CD14-positive monocyte (primary cell): Measurements from ENCODE around the gene CMSS1. TPM values are rescaled to one million over a fixed set of nuclear protein-coding genes. Genes with fewer than 3 reads are reported as not detected.
A peak's percentile ranks its signal among the peaks of the same experiment; 100 is the strongest.

Experiments
- DNase-seq, 3 donors: peaks; one replicate each; pipeline ENCODE4 v3.0.0-alpha.2; 2011 to 2022
- H2AFZ ChIP-seq: 2 replicates; pipeline ENCODE4 v1.6.0; 2012; ENCODE audit warnings: mild to moderate bottlenecking, low read depth, low read length, inconsistent platforms; ENCODE audit not compliant: insufficient read depth, poor library complexity, severe bottlenecking
- H3K27ac ChIP-seq, 2 donors: 1 replicate in 1 of 2; 2 replicates in 1 of 2; pipeline ENCODE4 v1.5.1; 2012 to 2013; ENCODE audit warnings: low read length in 2 of 2, control low read depth in 1 of 2, inconsistent platforms in 1 of 2, low read depth in 1 of 2, mild to moderate bottlenecking in 1 of 2
- H3K27me3 ChIP-seq, 2 donors: one replicate each; pipeline versions ENCODE4 v1.6.0 to v1.6.1; 2011 to 2013; ENCODE audit warnings: low read length in 2 of 2; ENCODE audit not compliant: control insufficient read depth in 2 of 2, insufficient read depth in 2 of 2
- H3K36me3 ChIP-seq, 2 donors: replicated peaks in 1 of 2; 1 replicate in 1 of 2; 2 replicates in 1 of 2; pipeline versions ENCODE4 v1.5.1 to v1.6.1; 2012 to 2013; ENCODE audit warnings: low read length in 2 of 2, control low read depth in 1 of 2, inconsistent platforms in 1 of 2, mild to moderate bottlenecking in 1 of 2; ENCODE audit not compliant: insufficient read depth in 2 of 2, control insufficient read depth in 1 of 2
- H3K4me1 ChIP-seq, 2 donors: 1 replicate in 1 of 2; 2 replicates in 1 of 2; pipeline versions ENCODE4 v1.5.1 to v1.6.1; 2012 to 2013; ENCODE audit warnings: low read length in 2 of 2, control low read depth in 1 of 2, inconsistent platforms in 1 of 2, mild to moderate bottlenecking in 1 of 2, moderate library complexity in 1 of 2; ENCODE audit not compliant: insufficient read depth in 2 of 2, control insufficient read depth in 1 of 2
- H3K4me2 ChIP-seq: replicated peaks from 2 replicates; pipeline ENCODE3; 2012; ENCODE audit warnings: low read length, moderate library complexity, mild to moderate bottlenecking; ENCODE audit not compliant: poor library complexity, severe bottlenecking; ENCODE audit errors: extremely low read depth
- H3K4me3 ChIP-seq, 3 experiments: fragments of 200-600 bp in 1 of 3; sonication (generic) in 1 of 3; replicated peaks in 1 of 3; 1 replicate in 2 of 3; 2 replicates in 1 of 3; pipeline ENCODE4 v1.5.1; 2011 to 2013; ENCODE audit warnings: low read length in 3 of 3, mild to moderate bottlenecking in 3 of 3, control low read depth in 2 of 3, low read depth in 2 of 3, inconsistent platforms in 1 of 3, moderate library complexity in 1 of 3
- H3K79me2 ChIP-seq: 2 replicates; pipeline ENCODE4 v1.6.0; 2012; ENCODE audit warnings: mild to moderate bottlenecking, control low read depth, inconsistent platforms, low read length, moderate library complexity; ENCODE audit not compliant: insufficient read depth
- H3K9ac ChIP-seq: 2 replicates; pipeline ENCODE4 v1.6.0; 2017; ENCODE audit warnings: low read length, mild to moderate bottlenecking; ENCODE audit not compliant: insufficient read depth, poor library complexity, severe bottlenecking
- H3K9me3 ChIP-seq, 2 donors: replicated peaks in 1 of 2; 1 replicate in 1 of 2; 2 replicates in 1 of 2; pipeline versions ENCODE4 v1.5.1 to v1.6.1; 2012 to 2013; ENCODE audit warnings: low read length in 2 of 2, control low read depth in 1 of 2; ENCODE audit not compliant: control insufficient read depth in 1 of 2, insufficient read depth in 1 of 2
- H4K20me1 ChIP-seq: 2 replicates; pipeline ENCODE4 v1.6.0; 2012; ENCODE audit warnings: mild to moderate bottlenecking, low read length, control low read depth, moderate library complexity; ENCODE audit not compliant: insufficient read depth
- H3K27ac Mint-ChIP-seq, 7 donors: one replicate each; pipeline ENCODE4 v1.8.0; 2020; ENCODE audit warnings: mild to moderate bottlenecking in 7 of 7, mixed read lengths in 7 of 7, moderate library complexity in 6 of 7, inconsistent platforms in 2 of 7
- H3K27me3 Mint-ChIP-seq, 3 donors: one replicate each; pipeline ENCODE4 v1.8.0; 2021 to 2022; ENCODE audit warnings: low read depth in 3 of 3, mild to moderate bottlenecking in 3 of 3, mixed read lengths in 3 of 3, moderate library complexity in 3 of 3, inconsistent platforms in 1 of 3
- H3K36me3 Mint-ChIP-seq, 2 donors: one replicate each; pipeline ENCODE4 v1.8.0; 2020; ENCODE audit warnings: mixed read lengths in 2 of 2, inconsistent platforms in 1 of 2, mild to moderate bottlenecking in 1 of 2
- H3K4me1 Mint-ChIP-seq: one replicate; pipeline ENCODE4 v1.8.0; 2020; ENCODE audit warnings: mild to moderate bottlenecking, mixed read lengths
- H3K4me3 Mint-ChIP-seq, 2 donors: one replicate each; pipeline ENCODE4 v1.8.0; 2020; ENCODE audit warnings: mild to moderate bottlenecking in 2 of 2, mixed read lengths in 2 of 2, moderate library complexity in 1 of 2
- H3K9me3 Mint-ChIP-seq, 7 donors: one replicate each; pipeline ENCODE4 v1.8.0; 2020 to 2022; ENCODE audit warnings: mixed read lengths in 7 of 7, mild to moderate bottlenecking in 6 of 7, moderate library complexity in 6 of 7, inconsistent platforms in 2 of 7
- CTCF ChIP-seq: fragments of 200-600 bp; IDR thresholded peaks from one replicate; pipeline ENCODE4 v1.8.0; 2022; ENCODE audit warnings: antibody characterized with exemption, mild to moderate bottlenecking
- WGBS: methylation state at CpG from one replicate; pipeline ENCODE4 v1.1.5; 2013; ENCODE audit warnings: missing lambda C conversion rate; ENCODE audit not compliant: insufficient coverage; 5-methylcytosine and 5-hydroxymethylcytosine counted together
- intact Hi-C, 2 donors: fragments of 100-400 bp; cut with micrococcal nuclease; formaldehyde crosslinking; loops; one replicate each; pipeline versions ENCODE4 v1.15.0 to v1.15.1; 2023
- polyA plus RNA-seq, 3 donors: library from polyadenylated mRNA; depleted of rRNA in 1 of 3; unstranded in 2 of 3; stranded (reverse) in 1 of 3; fragments of 300-500 nt in 2 of 3; fragments of >200 nt in 1 of 3; fragmentation: Illumina TruSeq in 2 of 3; gene quantifications; 1 replicate in 2 of 3; 2 replicates in 1 of 3; pipeline ENCODE4 v1.2.3, GENCODE V29; 2012 to 2021

CMSS1 gene
- polyA plus RNA-seq, 3 donors, result 1.1 to 3.6 (median 2.2) TPM

DNA sequence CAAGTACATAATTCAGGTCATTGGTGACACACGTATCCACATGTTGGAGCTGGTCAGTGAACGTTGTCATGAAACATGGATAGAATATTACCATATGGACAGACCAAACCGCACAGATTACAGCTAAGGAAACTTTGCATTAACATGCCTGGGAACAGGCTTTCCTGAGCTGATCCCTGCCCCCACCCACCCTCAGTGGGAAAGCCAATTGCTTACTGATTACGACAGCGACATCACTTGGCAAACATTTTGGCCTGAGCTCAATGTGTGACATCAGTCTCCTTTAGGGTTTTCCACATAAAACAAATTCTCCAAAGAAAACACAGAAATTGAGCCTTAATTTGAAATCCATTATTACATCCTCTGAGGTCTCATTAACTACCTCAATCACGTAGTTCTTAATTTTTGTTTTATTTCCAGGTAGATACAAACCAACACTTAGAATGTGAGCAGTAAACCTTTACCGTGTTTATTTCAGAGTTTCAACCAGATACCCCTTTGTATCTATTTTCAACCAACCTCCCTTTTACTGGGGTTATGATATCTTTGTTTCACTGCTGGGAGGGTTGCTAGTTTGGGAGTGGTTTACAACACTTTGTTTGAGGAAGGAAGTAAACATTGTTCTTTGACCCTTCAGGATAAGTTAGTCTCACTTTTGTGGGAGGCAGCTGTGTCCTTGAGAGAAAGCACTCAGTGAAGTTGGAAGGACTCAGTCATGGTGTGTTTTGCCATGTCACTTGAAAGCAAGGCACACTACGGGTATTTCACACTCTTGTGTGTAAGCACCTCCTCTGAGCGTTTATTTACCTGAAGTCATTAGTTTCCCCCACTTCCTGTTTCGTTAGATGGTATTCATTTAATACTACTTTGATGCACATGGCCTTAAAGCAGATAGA is 103.1 kb downstream of the CMSS1 start:
- H3K27ac Mint-ChIP-seq, result peak overlapping the region in 4 of 7 donors; percentile 15 to 75 (median 31)
- no peaks in the 10 kb centered on the region for H3K27me3 Mint-ChIP-seq
- peak overlapping the region; percentile 2 for H3K9ac ChIP-seq

DNA sequence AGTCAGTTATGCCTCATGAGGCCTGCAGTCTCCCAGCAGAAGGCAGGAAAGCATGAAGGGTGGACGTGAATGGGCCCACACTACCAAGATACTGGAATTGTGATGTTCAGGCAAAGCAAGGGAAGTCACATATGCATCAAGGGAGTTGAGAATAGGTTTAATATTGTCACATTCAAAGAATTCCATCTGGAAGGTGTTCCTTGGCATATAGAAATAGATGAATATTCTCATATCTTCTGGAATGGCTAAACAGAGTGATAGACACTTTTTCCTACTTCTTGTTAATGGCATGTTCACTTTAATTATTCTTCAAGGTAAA is 103.7 kb downstream of the CMSS1 start:
- no peaks in the 10 kb centered on the region for H4K20me1 ChIP-seq
- no peaks in the 10 kb centered on the region for H3K36me3 ChIP-seq
- H3K4me3 ChIP-seq, result peak overlapping the region in 1 of 3 experiments; percentile 41
- no peaks in the 10 kb centered on the region for H3K27me3 Mint-ChIP-seq
- TF ChIP-seq CTCF, result no peak
- H3K9me3 ChIP-seq, result no peaks in the 10 kb centered on the region
- H3K36me3 Mint-ChIP-seq, result peaks cover 0 to 4% of the 10 kb centered on the region in 2 donors
- peaks cover 8 to 10% of the 10 kb centered on the region in 2 donors for H3K4me1 ChIP-seq
- WGBS, result 100% methylated on average over 1 of the region's 1 CpG
- H3K27me3 ChIP-seq, result no peaks in the 10 kb centered on the region
- peak overlapping the region in 1 of 2 donors; percentile 37 for H3K4me3 Mint-ChIP-seq
- H3K4me2 ChIP-seq, result peak overlapping the region; percentile 42
- peak overlapping the region in 1 of 2 donors; percentile 55 for H3K27ac ChIP-seq
- peaks cover 0 to 3% (median 0%) of the 10 kb centered on the region in 7 donors for H3K9me3 Mint-ChIP-seq
- DNase-seq, result no peak
- no peaks in the 10 kb centered on the region for H3K79me2 ChIP-seq
- intact Hi-C loops, result no loop called here
- peak overlapping the region; percentile 54 for H2AFZ ChIP-seq
- H3K4me1 Mint-ChIP-seq, result peaks cover 11% of the 10 kb centered on the region
- H3K9ac ChIP-seq, result no peak overlapping the region
- peak overlapping the region in 2 of 7 donors; percentile 19 to 75 for H3K27ac Mint-ChIP-seq

More for the DNA sequence above, 103.1 kb downstream of the CMSS1 start:
- Histone ChIP-seq H3K27me3 (no peaks in the 10 kb centered on the region), H3K36me3 (no peaks in the 10 kb centered on the region), H2AFZ (peak overlapping the region; percentile 54), H3K4me2 (peak overlapping the region; percentile 42), H3K27ac (peak overlapping the region in 1 of 2 donors; percentile 55), H3K4me3 (peak overlapping the region in 1 of 3 experiments; percentile 41), H3K79me2 (no peaks in the 10 kb centered on the region), H3K4me1 (peaks cover 8 to 10% of the 10 kb centered on the region in 2 donors), H4K20me1 (no peaks in the 10 kb centered on the region), H3K9me3 (no peaks in the 10 kb centered on the region)
- peak in 2 of 3 donors; percentile 1 to 5 for DNase-seq
- Mint-ChIP-seq H3K4me3 (peak overlapping the region in 1 of 2 donors; percentile 37), H3K4me1 (peaks cover 11% of the 10 kb centered on the region), H3K36me3 (peaks cover 0 to 4% of the 10 kb centered on the region in 2 donors), H3K9me3 (peaks cover 0 to 3% (median 0%) of the 10 kb centered on the region in 7 donors)
- intact Hi-C loops, result no loop called here
- WGBS, result 93% methylated on average over 5 of the region's 10 CpGs
- TF ChIP-seq CTCF, result no peak
